22Rv1 (cell line): ENCODE measurements around the gene MRPL38.

ENCODE experiments used
- H3K27ac ChIP-seq: fragments of 450-650 bp; 2 replicates; pipeline ENCODE4 v1.5.1; 2017
- ZFX ChIP-seq: fragments of 450-650 bp; IDR thresholded peaks from 2 replicates; pipeline ENCODE4 v1.6.1; 2017; ENCODE audit warnings: antibody characterized with exemption, borderline replicate concordance
- TF ChIP-seq, protein P1 (sequence below): fragments of 450-650 bp; IDR thresholded peaks from 2 replicates; pipeline ENCODE4 v1.5.1; 2017; ENCODE audit warnings: mild to moderate bottlenecking

Gene MRPL38

DNA sequence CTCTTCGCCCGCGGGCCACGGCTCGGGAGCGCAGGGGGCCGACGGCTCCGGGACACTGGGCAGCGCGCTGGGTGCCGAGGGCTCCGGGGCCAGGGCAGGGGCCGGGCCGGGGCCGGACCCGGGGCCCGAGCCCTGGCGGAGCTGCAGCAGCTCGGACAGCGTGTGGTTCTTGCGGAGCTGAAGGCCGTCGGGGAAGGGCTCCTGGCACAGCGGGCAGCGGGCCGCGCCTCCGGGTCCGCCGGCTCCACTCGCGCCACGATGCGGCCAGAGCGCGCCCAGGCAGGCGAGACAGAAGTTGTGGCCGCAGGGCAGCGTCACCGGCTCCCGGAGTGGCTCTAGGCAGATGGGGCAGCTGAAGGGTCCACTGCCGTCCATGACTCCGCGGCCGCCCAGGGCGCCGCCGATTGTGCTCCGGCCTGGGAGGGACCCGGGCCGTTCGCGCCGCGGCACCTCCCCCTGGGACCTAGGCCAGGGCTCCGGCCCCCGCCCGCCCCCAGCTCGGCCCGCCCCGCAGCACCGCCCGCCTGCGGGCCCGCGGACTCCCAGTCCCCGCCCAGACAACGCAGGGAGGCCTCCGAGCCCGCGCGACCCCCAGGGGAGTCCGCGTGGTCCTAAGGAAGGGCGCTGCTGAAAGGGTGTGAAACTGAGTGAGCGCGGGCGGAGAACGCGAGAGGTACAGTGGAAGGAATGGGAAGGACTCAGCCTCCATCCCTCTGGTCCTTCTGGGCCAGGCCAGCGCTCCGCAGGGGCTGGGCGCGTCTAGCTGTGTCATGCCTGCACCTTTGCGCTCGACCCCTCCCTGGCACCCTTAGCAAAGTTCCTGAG lies 26.3 kb downstream of the MRPL38 start, which contains the start of gene TRIM47:
Gene TRIM47, minus strand, starts transcription at position 408 of the 825 bp plus-strand sequence. Its CDS starts 33 bp downstream, at position 375.
- H3K27ac ChIP-seq: peak within 1 kb of the TSS; percentile 96
- TF ChIP-seq, protein P1, sequence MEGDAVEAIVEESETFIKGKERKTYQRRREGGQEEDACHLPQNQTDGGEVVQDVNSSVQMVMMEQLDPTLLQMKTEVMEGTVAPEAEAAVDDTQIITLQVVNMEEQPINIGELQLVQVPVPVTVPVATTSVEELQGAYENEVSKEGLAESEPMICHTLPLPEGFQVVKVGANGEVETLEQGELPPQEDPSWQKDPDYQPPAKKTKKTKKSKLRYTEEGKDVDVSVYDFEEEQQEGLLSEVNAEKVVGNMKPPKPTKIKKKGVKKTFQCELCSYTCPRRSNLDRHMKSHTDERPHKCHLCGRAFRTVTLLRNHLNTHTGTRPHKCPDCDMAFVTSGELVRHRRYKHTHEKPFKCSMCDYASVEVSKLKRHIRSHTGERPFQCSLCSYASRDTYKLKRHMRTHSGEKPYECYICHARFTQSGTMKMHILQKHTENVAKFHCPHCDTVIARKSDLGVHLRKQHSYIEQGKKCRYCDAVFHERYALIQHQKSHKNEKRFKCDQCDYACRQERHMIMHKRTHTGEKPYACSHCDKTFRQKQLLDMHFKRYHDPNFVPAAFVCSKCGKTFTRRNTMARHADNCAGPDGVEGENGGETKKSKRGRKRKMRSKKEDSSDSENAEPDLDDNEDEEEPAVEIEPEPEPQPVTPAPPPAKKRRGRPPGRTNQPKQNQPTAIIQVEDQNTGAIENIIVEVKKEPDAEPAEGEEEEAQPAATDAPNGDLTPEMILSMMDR: peak; percentile 32
- TF ChIP-seq ZFX: no peak

DNA sequence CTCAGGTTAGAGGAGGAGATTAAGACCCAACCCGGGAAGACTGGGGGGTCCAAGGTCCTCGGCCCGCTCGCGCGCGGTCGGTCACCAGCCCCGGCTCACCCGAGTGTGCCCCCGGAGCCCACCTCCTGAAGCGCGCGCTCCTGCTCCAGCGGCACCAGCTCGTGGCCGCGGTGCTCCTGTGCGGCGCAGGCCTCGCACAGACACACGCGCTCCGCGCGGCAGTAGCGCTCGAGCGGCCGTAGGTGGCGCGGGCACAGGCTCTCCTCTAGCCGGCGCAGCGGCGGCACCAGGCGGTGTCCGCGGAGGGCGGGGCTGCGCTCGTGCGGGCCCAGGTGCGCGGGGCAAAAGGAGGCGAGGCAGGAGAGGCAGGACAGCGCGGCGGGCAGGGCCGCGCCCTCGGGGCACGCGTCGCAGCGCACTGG lies 26.9 kb downstream of the MRPL38 start:
- H3K27ac ChIP-seq: peak overlapping the region; percentile 96
- TF ChIP-seq, protein P1: peak; percentile 75
- TF ChIP-seq ZFX: no peak

DNA sequence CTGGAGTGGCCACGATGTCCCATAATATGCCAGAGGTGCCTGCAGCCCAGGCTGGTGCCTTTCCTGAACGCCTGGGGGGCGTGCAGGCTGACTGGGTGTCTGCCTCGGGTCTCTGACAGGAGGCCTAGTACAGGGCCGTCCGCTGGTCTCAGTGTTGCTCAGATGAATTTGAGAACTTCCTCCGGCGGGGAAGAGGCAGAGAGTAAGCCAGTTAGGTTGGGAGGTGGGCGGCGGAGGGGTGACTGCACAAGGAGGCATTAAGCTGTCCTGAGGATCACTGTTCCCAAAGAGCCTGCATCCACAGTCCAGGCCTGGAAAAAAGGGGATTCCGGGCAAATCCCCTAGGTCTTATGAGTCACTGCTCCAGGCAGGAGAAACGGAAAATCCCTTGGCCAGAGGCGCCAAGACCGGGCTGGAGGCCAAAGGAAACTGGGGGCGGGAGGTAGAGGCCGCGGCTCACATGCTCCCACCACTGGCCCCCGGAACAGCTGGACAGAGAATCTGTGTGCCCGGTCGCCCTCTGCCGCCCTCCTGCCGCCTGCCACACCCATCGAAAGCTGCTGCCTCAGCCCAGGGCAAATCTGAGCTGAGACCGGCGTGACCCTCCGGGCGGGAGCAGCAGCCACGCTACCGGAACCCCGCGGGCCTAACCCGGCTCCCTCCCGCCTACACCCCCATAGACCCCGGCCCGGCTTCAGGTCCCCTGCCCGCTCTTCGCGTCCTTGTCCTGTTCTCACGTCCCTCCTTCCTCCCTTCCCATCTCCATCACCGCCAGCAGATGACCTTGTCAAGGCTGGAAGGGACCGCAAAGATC lies 27.5 kb downstream of the MRPL38 start:
- H3K27ac ChIP-seq: peak overlapping the region; percentile 96
- no peak for TF ChIP-seq ZFX
- TF ChIP-seq, protein P1: no peak

DNA sequence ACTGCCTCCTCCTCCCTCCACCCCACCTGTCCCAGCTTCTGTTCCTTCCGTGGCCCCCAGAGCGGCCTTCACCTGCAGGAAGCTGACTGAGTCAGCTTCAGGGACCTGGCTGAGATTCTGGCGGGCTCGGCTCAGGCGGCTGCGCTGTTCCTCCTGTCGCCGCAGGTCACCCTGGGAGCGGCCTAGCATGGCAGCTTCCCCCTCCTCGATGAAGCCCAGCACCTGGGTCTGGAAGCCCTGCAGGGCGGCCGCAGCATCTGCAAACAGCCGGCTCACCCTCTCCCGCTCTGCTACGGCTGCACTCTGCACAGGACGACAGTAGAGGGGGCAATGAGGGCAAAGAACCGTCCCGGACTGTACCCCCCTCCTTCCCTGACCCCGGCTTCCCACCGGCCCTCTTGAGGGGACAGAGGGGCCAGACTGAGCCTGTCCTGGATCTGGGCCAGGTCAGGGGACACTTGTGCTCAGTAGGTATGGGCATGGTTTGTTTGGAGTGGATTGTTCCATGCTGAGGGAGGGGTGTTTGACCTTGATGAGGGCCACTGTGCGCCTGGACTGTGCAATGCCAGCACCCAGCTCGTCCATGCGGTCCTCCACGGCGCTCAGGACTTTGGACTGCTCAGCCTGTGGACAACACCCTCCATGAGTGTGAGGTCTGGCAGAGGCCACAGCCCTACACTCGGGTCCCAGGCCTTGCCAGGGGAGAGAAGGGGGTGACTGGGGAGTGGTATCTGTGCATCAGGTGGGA lies 28.3 kb downstream of the MRPL38 start:
- peak overlapping the region; percentile 96 for H3K27ac ChIP-seq
- no peak for TF ChIP-seq ZFX
- TF ChIP-seq, protein P1: peak; percentile 23

DNA sequence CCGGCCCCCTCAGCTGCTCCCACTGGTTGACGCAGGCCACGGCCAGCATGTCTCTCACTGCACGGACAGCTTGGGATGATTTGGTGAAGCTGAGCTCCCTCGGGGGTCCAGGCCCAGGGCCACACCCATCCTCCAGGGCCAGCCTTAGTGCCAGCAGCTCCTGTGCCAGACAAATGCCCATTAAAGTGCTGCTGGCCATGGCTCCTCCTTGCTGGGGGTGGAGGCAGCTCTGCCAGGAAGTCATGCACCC lies 28.8 kb downstream of the MRPL38 start:
- peak overlapping the region; percentile 96 for H3K27ac ChIP-seq
- TF ChIP-seq, protein P1: no peak
- TF ChIP-seq ZFX: no peak

DNA sequence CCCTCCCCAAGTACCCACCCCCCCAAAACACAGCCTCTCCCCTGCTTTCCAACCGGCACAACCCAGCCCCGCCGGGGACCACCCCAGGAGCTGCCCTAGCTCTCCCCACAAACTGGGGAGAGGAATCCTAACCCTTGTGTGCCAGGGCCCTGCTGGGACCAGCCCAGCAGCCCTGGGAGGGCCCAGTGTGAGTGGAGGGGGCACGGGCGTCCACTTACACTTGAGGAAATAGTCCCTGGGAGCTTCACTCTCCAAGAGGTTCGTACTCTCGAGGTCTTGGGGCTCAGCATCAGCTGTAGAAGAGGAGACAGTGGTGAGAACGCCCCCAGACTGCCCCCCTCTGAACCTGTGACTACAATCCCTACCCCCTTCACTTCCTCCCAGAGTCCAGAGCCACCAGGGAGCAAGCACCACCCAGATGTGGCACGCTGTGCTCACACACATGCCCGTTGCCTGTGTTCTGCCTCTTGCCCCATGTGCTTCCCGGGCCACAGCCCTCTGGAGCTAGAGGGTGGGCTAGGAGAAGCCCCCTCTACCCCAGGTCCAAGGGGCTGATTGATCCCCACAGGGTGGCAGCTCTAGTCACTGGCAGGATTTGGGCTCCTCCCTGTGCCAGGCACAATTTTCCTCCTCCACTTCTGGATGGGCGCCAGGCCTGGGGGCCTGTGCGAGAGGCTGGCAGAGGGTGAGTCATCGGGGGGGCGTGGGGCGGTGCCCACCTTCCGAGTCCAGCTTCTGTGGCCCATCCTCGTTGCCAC lies 29.3 kb downstream of the MRPL38 start:
- TF ChIP-seq, protein P1: no peak
- TF ChIP-seq ZFX: no peak
- H3K27ac ChIP-seq: peak overlapping the region; percentile 96
